ENCODE measurements around the gene FMN2. TPM values are rescaled to one million over a fixed set of nuclear protein-coding genes. Genes with fewer than 3 reads are reported as not detected.

FMN2 gene
- total RNA-seq (2014; rRNA removed; shearing (Covaris generic); ENCODE audit: low replicate concordance) = not detected in 2 replicates

DNA sequence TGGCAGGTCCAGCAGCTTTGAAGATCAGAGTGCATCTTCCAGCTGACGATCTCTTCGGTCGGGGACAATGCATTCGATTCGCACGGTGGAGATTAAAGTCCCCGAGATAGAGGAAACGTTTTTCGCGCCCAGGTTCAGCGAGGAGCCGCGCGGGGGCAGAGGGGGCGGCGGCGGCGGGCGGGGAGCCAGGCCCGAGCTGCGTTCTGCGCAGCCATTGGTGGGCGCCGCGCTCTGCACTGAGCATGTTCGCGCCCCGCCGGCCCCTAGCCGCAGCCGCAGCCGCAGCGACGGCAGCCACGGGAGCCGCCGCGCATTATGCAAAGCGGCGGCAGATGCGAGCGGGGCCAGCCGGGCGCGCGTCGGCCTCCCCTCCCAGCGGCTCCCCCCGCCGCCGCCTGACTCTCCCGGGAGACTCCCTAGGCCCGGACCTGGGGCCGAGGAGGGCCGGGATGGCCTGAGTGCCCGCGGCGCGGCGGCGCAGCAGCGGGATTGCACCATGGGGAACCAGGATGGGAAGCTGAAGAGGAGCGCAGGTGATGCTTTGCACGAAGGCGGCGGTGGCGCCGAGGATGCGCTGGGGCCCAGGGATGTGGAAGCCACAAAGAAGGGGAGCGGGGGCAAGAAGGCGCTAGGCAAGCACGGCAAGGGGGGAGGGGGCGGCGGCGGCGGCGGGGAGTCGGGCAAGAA lies at the start of gene FMN2:
Gene FMN2, plus strand, starts transcription at position 270 of the 687 bp plus-strand sequence. Its CDS starts 227 bp downstream, at position 497.
- Histone ChIP-seq H2AFZ (ENCODE audit: low read length) (no peak within 1 kb of the TSS), H3K4me1 (ENCODE audit: low read length) (no peaks in the 10 kb centered on the region), H3K36me3 (ENCODE audit: insufficient read depth, low read length) (no peaks in the 10 kb centered on the region), H4K20me1 (ENCODE audit: insufficient read depth, low read depth, low read length) (no peaks in the 10 kb centered on the region), H3K79me2 (ENCODE audit: low read length) (no peaks in the 10 kb centered on the region), H3K9ac (ENCODE audit: low read length) (no peak within 1 kb of the TSS), H3K4me3 (ENCODE audit: low read length) (no peak within 1 kb of the TSS), H3K4me2 (ENCODE audit: low read depth, low read length, poor library complexity, severe bottlenecking) (no peak within 1 kb of the TSS), H3K27me3 (ENCODE audit: low read length) (no peaks in the 10 kb centered on the region), H3K9me3 (ENCODE audit: low read length) (no peaks in the 10 kb centered on the region), H3K9me2 (replicated peaks; ENCODE audit: insufficient read depth, low read length) (no peaks in the 10 kb centered on the region), H3K27ac (ENCODE audit: low read length) (no peak within 1 kb of the TSS)
- DNase-seq = no peak

DNA sequence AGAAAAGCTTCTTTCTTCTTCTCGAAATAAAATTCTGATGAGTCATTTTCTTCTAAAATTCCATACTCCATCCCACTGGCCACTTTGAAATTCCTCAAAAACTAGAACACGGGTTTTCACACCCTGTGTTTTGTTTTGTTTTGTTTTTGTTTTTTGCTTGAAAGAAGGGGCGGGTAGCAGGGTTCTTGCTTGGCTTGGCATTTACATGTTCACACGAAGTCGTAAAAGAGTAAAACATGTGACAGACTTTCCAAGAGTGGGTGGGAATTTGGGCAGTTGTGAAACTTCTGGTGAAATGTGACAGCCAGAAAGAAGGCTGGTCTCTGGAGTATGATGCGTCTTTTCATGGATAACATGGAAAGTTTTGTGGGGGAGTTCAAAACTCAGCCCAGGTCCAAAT lies 47.1 kb upstream of the FMN2 start:
- Histone ChIP-seq H3K27ac (ENCODE audit: low read length) (no peak overlapping the region), H3K4me3 (ENCODE audit: low read length) (no peak overlapping the region), H3K79me2 (ENCODE audit: low read length) (no peaks in the 10 kb centered on the region), H3K9me3 (ENCODE audit: low read length) (no peaks in the 10 kb centered on the region), H3K9ac (ENCODE audit: low read length) (no peak overlapping the region), H3K4me1 (ENCODE audit: low read length) (no peaks in the 10 kb centered on the region), H3K4me2 (ENCODE audit: low read depth, low read length, poor library complexity, severe bottlenecking) (no peak overlapping the region), H2AFZ (ENCODE audit: low read length) (no peak overlapping the region), H3K27me3 (ENCODE audit: low read length) (no peaks in the 10 kb centered on the region), H3K36me3 (ENCODE audit: insufficient read depth, low read length) (no peaks in the 10 kb centered on the region), H3K9me2 (replicated peaks; ENCODE audit: insufficient read depth, low read length) (0 out of 2 replicates have a peak, but pooled peaks cover 3% of the 10 kb centered on the region), H4K20me1 (ENCODE audit: insufficient read depth, low read depth, low read length) (no peaks in the 10 kb centered on the region)
- no peak for DNase-seq

DNA sequence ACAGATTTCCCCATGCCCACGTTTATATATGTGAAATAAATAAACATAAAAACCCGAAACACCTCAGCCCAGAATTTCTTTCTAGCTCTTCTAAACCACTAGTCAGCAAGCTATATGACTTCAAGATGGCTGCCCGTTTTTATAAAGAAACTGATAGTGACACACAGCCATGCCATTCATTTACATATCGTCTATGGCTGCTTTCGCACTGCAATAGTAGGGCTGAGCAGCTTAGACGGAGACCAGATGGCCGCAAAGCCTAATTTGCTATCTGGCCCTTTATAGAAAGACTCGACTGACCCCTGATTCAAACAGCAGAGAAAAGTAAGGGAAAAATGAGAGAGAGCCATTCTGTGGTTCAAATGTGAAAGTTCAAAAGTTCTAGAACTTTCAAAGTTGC lies 45.7 kb upstream of the FMN2 start:
- Histone ChIP-seq H3K27ac (ENCODE audit: low read length) (no peak overlapping the region), H3K36me3 (ENCODE audit: insufficient read depth, low read length) (no peaks in the 10 kb centered on the region), H3K4me2 (ENCODE audit: low read depth, low read length, poor library complexity, severe bottlenecking) (no peak overlapping the region), H3K4me3 (ENCODE audit: low read length) (no peak overlapping the region), H3K79me2 (ENCODE audit: low read length) (no peaks in the 10 kb centered on the region), H3K4me1 (ENCODE audit: low read length) (no peaks in the 10 kb centered on the region), H3K9ac (ENCODE audit: low read length) (no peak overlapping the region), H4K20me1 (ENCODE audit: insufficient read depth, low read depth, low read length) (no peaks in the 10 kb centered on the region), H2AFZ (ENCODE audit: low read length) (no peak overlapping the region), H3K9me2 (replicated peaks; ENCODE audit: insufficient read depth, low read length) (0 out of 2 replicates have a peak, but pooled peaks cover 3% of the 10 kb centered on the region), H3K27me3 (ENCODE audit: low read length) (no peaks in the 10 kb centered on the region), H3K9me3 (ENCODE audit: low read length) (no peaks in the 10 kb centered on the region)
- DNase-seq = no peak

DNA sequence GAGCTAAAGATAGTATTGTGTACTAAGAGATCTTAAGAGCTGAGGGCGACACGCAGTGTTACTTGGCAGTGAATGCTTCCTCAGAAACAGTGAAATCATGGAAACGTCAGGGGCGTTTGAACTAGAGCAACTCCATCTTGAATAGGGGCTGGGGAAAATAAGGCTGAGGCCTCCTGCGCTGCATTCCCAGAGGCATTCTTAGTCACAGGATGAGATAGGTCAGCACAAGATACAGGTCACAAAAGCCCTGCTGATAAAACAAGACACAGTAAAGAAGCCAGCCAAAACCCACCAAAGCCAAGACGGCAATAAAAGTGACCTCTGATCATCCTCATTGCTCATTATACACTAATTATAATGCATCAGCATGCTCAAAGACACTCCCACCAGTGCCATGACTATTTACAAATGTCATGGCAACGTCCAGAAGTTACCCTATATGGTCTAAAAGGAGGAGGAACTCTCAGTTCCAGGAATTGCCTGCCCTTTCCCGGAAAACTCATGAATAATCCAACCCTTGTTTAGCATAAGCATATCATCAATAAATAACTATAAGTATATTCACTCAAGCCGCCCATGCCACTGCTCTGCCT lies 37.5 kb upstream of the FMN2 start:
- Histone ChIP-seq H3K36me3 (ENCODE audit: insufficient read depth, low read length) (no peaks in the 10 kb centered on the region), H3K4me2 (ENCODE audit: low read depth, low read length, poor library complexity, severe bottlenecking) (no peak overlapping the region), H3K27ac (ENCODE audit: low read length) (no peak overlapping the region), H2AFZ (ENCODE audit: low read length) (no peak overlapping the region), H3K9ac (ENCODE audit: low read length) (no peak overlapping the region), H3K9me3 (ENCODE audit: low read length) (no peaks in the 10 kb centered on the region), H4K20me1 (ENCODE audit: insufficient read depth, low read depth, low read length) (no peaks in the 10 kb centered on the region), H3K27me3 (ENCODE audit: low read length) (no peaks in the 10 kb centered on the region), H3K4me3 (ENCODE audit: low read length) (no peak overlapping the region), H3K4me1 (ENCODE audit: low read length) (no peaks in the 10 kb centered on the region), H3K9me2 (replicated peaks; ENCODE audit: insufficient read depth, low read length) (no peaks in the 10 kb centered on the region), H3K79me2 (ENCODE audit: low read length) (no peaks in the 10 kb centered on the region)
- no peak for DNase-seq

DNA sequence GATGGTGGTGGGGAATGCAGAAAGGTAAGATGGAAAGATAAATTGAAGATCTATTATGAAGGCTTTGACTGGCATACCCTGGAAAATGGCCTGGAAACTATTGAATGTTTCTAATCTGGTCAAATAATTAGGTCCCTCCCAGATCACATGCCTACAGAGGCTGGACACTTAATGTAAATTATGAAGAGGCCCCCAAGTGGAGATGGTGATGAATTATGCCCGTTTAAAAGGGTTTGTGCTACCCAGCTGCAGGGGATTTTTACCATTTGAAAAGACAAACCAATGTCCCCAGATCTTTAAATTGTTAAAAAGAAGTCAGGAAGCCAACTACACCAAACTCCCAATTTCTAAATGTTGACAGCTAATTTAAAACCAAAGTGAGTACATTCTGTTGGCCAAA lies 35.7 kb upstream of the FMN2 start:
- Histone ChIP-seq H3K4me2 (ENCODE audit: low read depth, low read length, poor library complexity, severe bottlenecking) (no peak overlapping the region), H4K20me1 (ENCODE audit: insufficient read depth, low read depth, low read length) (no peaks in the 10 kb centered on the region), H3K27me3 (ENCODE audit: low read length) (no peaks in the 10 kb centered on the region), H3K4me1 (ENCODE audit: low read length) (no peaks in the 10 kb centered on the region), H3K9me2 (replicated peaks; ENCODE audit: insufficient read depth, low read length) (no peaks in the 10 kb centered on the region), H3K9ac (ENCODE audit: low read length) (no peak overlapping the region), H3K36me3 (ENCODE audit: insufficient read depth, low read length) (no peaks in the 10 kb centered on the region), H3K27ac (ENCODE audit: low read length) (no peak overlapping the region), H3K79me2 (ENCODE audit: low read length) (no peaks in the 10 kb centered on the region), H3K9me3 (ENCODE audit: low read length) (no peaks in the 10 kb centered on the region), H3K4me3 (ENCODE audit: low read length) (no peak overlapping the region), H2AFZ (ENCODE audit: low read length) (no peak overlapping the region)
- DNase-seq = no peak

DNA sequence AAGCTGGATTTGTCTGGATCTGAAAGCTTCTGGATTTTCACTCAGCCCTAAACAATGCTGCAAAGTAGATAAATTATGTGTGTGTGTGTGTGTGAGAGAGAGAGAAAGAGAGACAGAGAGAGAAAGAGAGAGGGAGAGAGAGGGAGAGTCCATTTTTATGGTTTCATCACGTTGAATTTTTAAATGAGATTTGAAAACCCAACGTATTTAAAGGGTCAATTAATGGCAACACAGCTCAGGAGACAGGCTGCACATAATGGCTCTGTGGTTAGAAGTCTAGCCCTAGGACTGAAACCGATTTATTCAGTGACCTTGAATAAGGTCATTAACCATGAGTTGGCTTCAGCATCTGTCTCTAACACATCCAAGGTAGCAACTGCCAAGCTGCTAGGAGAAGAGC lies 35.3 kb upstream of the FMN2 start:
- DNase-seq = no peak

DNA sequence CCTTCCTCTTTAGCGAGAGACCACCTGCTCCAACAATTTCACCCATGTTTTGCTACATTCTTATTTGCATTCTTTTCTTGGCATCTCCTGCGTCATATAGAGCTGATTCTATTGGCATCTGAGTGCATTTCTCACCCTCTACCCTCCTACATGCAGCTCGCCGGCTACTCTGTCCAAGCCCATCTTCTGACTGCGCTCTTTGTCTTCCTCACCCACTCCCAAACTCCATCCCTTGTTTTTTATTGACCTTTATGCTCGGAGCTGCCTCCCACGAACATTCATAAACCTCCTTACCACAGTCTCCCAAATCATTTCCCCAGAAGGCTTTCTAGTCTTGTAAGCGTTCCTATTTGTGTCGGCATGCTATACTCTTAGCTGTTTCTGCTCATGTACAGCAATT lies 33.6 kb upstream of the FMN2 start:
- Histone ChIP-seq H4K20me1 (ENCODE audit: insufficient read depth, low read depth, low read length) (no peaks in the 10 kb centered on the region), H3K9ac (ENCODE audit: low read length) (no peak overlapping the region), H3K4me2 (ENCODE audit: low read depth, low read length, poor library complexity, severe bottlenecking) (no peak overlapping the region), H2AFZ (ENCODE audit: low read length) (no peak overlapping the region), H3K36me3 (ENCODE audit: insufficient read depth, low read length) (no peaks in the 10 kb centered on the region), H3K9me2 (replicated peaks; ENCODE audit: insufficient read depth, low read length) (no peaks in the 10 kb centered on the region), H3K27me3 (ENCODE audit: low read length) (no peaks in the 10 kb centered on the region), H3K9me3 (ENCODE audit: low read length) (no peaks in the 10 kb centered on the region), H3K79me2 (ENCODE audit: low read length) (no peaks in the 10 kb centered on the region), H3K4me1 (ENCODE audit: low read length) (no peaks in the 10 kb centered on the region), H3K4me3 (ENCODE audit: low read length) (no peak overlapping the region), H3K27ac (ENCODE audit: low read length) (no peak overlapping the region)
- DNase-seq = no peak

More for the DNA sequence above, 35.3 kb upstream of the FMN2 start:
- no peaks in the 10 kb centered on the region for H3K79me2 ChIP-seq (ENCODE audit: low read length)
- H4K20me1 ChIP-seq (ENCODE audit: insufficient read depth, low read depth, low read length) = no peaks in the 10 kb centered on the region
- H3K27ac ChIP-seq (ENCODE audit: low read length) = no peak overlapping the region
- H3K9me2 ChIP-seq (replicated peaks; ENCODE audit: insufficient read depth, low read length) = no peaks in the 10 kb centered on the region
- no peak overlapping the region for H2AFZ ChIP-seq (ENCODE audit: low read length)
- H3K9me3 ChIP-seq (ENCODE audit: low read length) = no peaks in the 10 kb centered on the region
- no peaks in the 10 kb centered on the region for H3K27me3 ChIP-seq (ENCODE audit: low read length)
- H3K36me3 ChIP-seq (ENCODE audit: insufficient read depth, low read length) = no peaks in the 10 kb centered on the region
- H3K4me2 ChIP-seq (ENCODE audit: low read depth, low read length, poor library complexity, severe bottlenecking) = no peak overlapping the region
- H3K4me3 ChIP-seq (ENCODE audit: low read length) = no peak overlapping the region
- H3K4me1 ChIP-seq (ENCODE audit: low read length) = no peaks in the 10 kb centered on the region
- no peak overlapping the region for H3K9ac ChIP-seq (ENCODE audit: low read length)

DNA sequence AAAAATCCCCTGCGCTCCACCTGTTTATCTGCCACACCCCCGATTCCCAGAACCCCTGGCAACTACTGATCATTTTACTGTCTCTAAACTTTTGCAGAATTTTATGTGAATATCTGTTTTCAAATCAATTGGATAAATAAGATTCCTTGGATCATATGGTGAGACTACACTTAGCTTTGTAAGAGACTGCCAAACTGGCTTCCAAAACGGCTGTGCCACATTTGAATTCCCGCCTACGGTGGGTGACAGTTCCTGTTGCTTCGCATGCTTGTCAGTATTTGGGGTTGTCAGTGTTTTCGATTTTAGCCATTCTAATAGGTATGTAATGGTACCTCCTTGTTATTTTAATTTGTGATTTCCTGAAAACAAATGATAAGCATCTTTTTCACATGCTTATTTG lies 22.7 kb upstream of the FMN2 start:
- H4K20me1 ChIP-seq (ENCODE audit: insufficient read depth, low read depth, low read length) = no peaks in the 10 kb centered on the region
- no peaks in the 10 kb centered on the region for H3K36me3 ChIP-seq (ENCODE audit: insufficient read depth, low read length)
- no peaks in the 10 kb centered on the region for H3K79me2 ChIP-seq (ENCODE audit: low read length)
- DNase-seq = no peak
- no peak overlapping the region for H3K4me2 ChIP-seq (ENCODE audit: low read depth, low read length, poor library complexity, severe bottlenecking)
- no peaks in the 10 kb centered on the region for H3K4me1 ChIP-seq (ENCODE audit: low read length)
- H3K9me3 ChIP-seq (ENCODE audit: low read length) = no peaks in the 10 kb centered on the region
- H3K27ac ChIP-seq (ENCODE audit: low read length) = no peak overlapping the region
- H3K9me2 ChIP-seq (replicated peaks; ENCODE audit: insufficient read depth, low read length) = no peaks in the 10 kb centered on the region
- no peak overlapping the region for H3K9ac ChIP-seq (ENCODE audit: low read length)
- no peaks in the 10 kb centered on the region for H3K27me3 ChIP-seq (ENCODE audit: low read length)
- no peak overlapping the region for H3K4me3 ChIP-seq (ENCODE audit: low read length)
- no peak overlapping the region for H2AFZ ChIP-seq (ENCODE audit: low read length)

All from Karpas-422 (cell line).